Measurements from ENCODE around the gene PEX26. TPM values are rescaled to one million over a fixed set of nuclear protein-coding genes. Genes with fewer than 3 reads are reported as not detected.

Gene PEX26
- 8.5 and 12.7 TPM in 2 replicates for total RNA-seq

DNA sequence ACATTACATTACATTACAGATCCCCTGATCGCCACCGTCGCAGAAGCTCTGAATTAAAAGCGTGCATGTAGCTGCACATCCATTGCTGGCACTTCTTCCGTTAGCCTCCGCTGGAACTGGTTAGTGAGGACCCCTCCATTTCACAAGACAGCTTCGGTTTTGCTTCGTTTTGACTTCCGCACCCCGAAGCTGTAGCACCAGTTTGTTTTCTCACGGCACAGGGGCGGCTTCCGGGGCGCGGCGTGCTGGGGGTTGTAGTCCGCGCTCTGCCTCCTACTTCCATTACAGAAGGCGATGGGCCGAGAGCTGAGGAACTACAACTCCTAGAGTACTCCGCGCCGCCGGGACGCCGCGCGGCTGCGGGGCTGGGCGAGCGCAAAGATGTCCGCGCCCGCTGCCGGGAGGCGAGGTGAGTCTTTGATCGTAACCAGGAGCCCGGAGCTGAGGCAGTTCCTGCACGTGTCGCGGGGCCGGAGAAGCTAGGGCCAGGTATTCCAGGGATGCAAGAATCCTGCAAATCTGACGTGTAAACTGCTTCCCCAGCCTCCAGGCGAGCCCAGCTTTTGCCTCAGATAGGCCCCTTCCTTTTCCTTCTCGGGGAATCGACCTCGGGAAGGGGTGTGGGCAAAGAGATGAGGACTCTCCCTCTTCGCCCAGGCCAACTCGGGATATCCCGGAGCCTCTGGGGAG, at the start of gene PEX26:
TSS of gene PEX26 (plus strand) at position 352 of the 690 bp plus-strand sequence. CDS start 387 bp downstream, outside the sequence.

GRCh38 chr22:18110194-18110953, 32.6 kb downstream of the PEX26 start, which contains the start of gene TUBA8:
Gene TUBA8 (plus strand): TSS chr22:18110809. CDS start chr22:18110866, 57 bp downstream.

Other genes with a start within 250 kb of the PEX26 start
- 11.0 and 15.5 TPM in 2 replicates for gene MICAL3, start 53.4 kb upstream of the PEX26 start, total RNA-seq
- gene TUBA8, start 32.8 kb downstream of the PEX26 start, total RNA-seq = 0.18 and 0.43 TPM in 2 replicates
- gene USP18, start 72.2 kb downstream of the PEX26 start, total RNA-seq = 4.3 and 7.1 TPM in 2 replicates